H1 (cell line): Measurements from ENCODE around the gene PDIA5. TPM values are rescaled to one million over a fixed set of nuclear protein-coding genes. Genes with fewer than 3 reads are reported as not detected.

Source experiments
- TAF7 ChIP-seq: optimal IDR thresholded peaks from 2 replicates; pipeline ENCODE3; 2011; ENCODE audit warnings: low read depth, mild to moderate bottlenecking, inconsistent platforms, low read length, moderate library complexity, borderline replicate concordance
- polyA plus RNA-seq, 7 experiments: library from polyadenylated mRNA; depleted of rRNA in 3 of 7; stranded (reverse) in 5 of 7; unstranded in 2 of 7; fragments of >200 nt in 5 of 7; fragments of 200-250 nt in 2 of 7; gene quantifications; 1 replicate in 5 of 7; 2 replicates in 1 of 7; 4 replicates in 1 of 7; pipeline versions ENCODE4 v1.2.1 to v1.2.3, GENCODE V29; 2011 to 2013; ENCODE audit warnings: missing spikeins in 2 of 7, mixed read lengths in 2 of 7
- total RNA-seq: library from RNA; stranded (reverse); fragmentation: NEBNext Ultra II Directional; extraction: Animal tissue kit (Norgen Biotek cat#: 25700); gene quantifications from 2 replicates; pipeline ENCODE4 v1.2.1, GENCODE V29; 2021

The PDIA5 gene
- total and polyA plus RNA-seq, 2 of the 8 experiments (the other 6 are each of a cell fraction or from before 2014, with no cell fraction given): 18.2 to 32.8 TPM

GRCh38 chr3:123054931-123055330 is 11.9 kb upstream of the PDIA5 start (continued):
- no peak for TF ChIP-seq TAF7
